H9 (cell line): Measurements from ENCODE around the gene ZNF627. TPM values are rescaled to one million over a fixed set of nuclear protein-coding genes. Genes with fewer than 3 reads are reported as not detected.
"Not testable (repeated sequence)": the region's sequence is repeated elsewhere in the genome, so short reads cannot be mapped to it uniquely, and the experiment has no call there.

Experiments
- DNase-seq: peaks from one replicate; pipeline ENCODE4 v3.0.0-alpha.2; 2017
- H2AFZ ChIP-seq: one replicate; pipeline ENCODE4 v1.6.1; 2013; ENCODE audit warnings: mild to moderate bottlenecking, low read length, control low read depth, moderate library complexity
- H2AK5ac ChIP-seq: 2 replicates; pipeline ENCODE4 v1.6.1; 2013; ENCODE audit warnings: low read length, control low read depth, mixed read lengths; ENCODE audit not compliant: insufficient read length
- H2BK120ac ChIP-seq: one replicate; pipeline ENCODE4 v1.6.1; 2013; ENCODE audit warnings: low read depth, mild to moderate bottlenecking, low read length, control low read depth, inconsistent platforms; ENCODE audit not compliant: poor library complexity, severe bottlenecking
- H2BK12ac ChIP-seq: 2 replicates; pipeline ENCODE4 v1.6.1; 2013; ENCODE audit warnings: low read length, control low read depth, mixed read lengths, low read depth; ENCODE audit not compliant: insufficient read length
- H2BK15ac ChIP-seq: 2 replicates; pipeline ENCODE4 v1.6.1; 2013; ENCODE audit warnings: low read depth, low read length, control low read depth
- H2BK20ac ChIP-seq: one replicate; pipeline ENCODE4 v1.6.1; 2013; ENCODE audit warnings: low read depth, mild to moderate bottlenecking, low read length, control low read depth, inconsistent platforms; ENCODE audit not compliant: poor library complexity, severe bottlenecking
- H2BK5ac ChIP-seq: 2 replicates; pipeline ENCODE4 v1.6.1; 2013; ENCODE audit warnings: low read length, control low read depth, mixed read lengths; ENCODE audit not compliant: insufficient read length
- H3K14ac ChIP-seq: 2 replicates; pipeline ENCODE4 v1.6.1; 2013; ENCODE audit warnings: low read length, control low read depth; ENCODE audit not compliant: insufficient read depth
- H3K18ac ChIP-seq: 2 replicates; pipeline ENCODE4 v1.6.1; 2013; ENCODE audit warnings: low read depth, mild to moderate bottlenecking, mixed read lengths, low read length, control low read depth; ENCODE audit not compliant: insufficient read length
- H3K23ac ChIP-seq: 2 replicates; pipeline ENCODE4 v1.6.1; 2013; ENCODE audit warnings: low read length, control low read depth, mixed read lengths, low read depth; ENCODE audit not compliant: insufficient read length
- H3K23me2 ChIP-seq: 2 replicates; pipeline ENCODE4 v1.6.1; 2013; ENCODE audit warnings: low read depth, mild to moderate bottlenecking, mixed read lengths, low read length, control low read depth; ENCODE audit not compliant: insufficient read length, poor library complexity, severe bottlenecking
- H3K27ac ChIP-seq: 2 replicates; pipeline ENCODE4 v1.5.1; 2013; ENCODE audit warnings: low read length, control low read depth, mixed read lengths, low read depth; ENCODE audit not compliant: insufficient read length
- H3K27me3 ChIP-seq: 2 replicates; pipeline ENCODE4 v1.6.1; 2013; ENCODE audit warnings: low read length, control low read depth, inconsistent platforms; ENCODE audit not compliant: insufficient read depth
- H3K4ac ChIP-seq: 2 replicates; pipeline ENCODE4 v1.6.1; 2013; ENCODE audit warnings: low read depth, mild to moderate bottlenecking, control low read depth, inconsistent platforms, low read length, moderate library complexity
- H3K4me1 ChIP-seq: 2 replicates; pipeline ENCODE4 v1.6.1; 2013; ENCODE audit warnings: low read length, control low read depth, inconsistent platforms; ENCODE audit not compliant: insufficient read depth
- H3K4me2 ChIP-seq: 2 replicates; pipeline ENCODE4 v1.6.1; 2013; ENCODE audit warnings: low read length, control low read depth, mixed read lengths; ENCODE audit not compliant: insufficient read length, insufficient read depth
- H3K56ac ChIP-seq: 2 replicates; pipeline ENCODE4 v1.6.1; 2013; ENCODE audit warnings: low read depth, mild to moderate bottlenecking, mixed read lengths, low read length, control low read depth; ENCODE audit not compliant: insufficient read length
- H3K79me1 ChIP-seq: 2 replicates; pipeline ENCODE4 v1.6.1; 2013; ENCODE audit warnings: low read depth, mild to moderate bottlenecking, moderate library complexity, low read length, control low read depth, inconsistent platforms; ENCODE audit not compliant: insufficient read depth, poor library complexity, severe bottlenecking
- H3K79me2 ChIP-seq: 2 replicates; pipeline ENCODE4 v1.6.1; 2013; ENCODE audit warnings: low read length, control low read depth, inconsistent platforms; ENCODE audit not compliant: insufficient read depth
- H3K9ac ChIP-seq: 2 replicates; pipeline ENCODE4 v1.6.1; 2013; ENCODE audit warnings: low read length, control low read depth, mixed read lengths; ENCODE audit not compliant: insufficient read length; ENCODE audit errors: extremely low read depth
- H3K9me3 ChIP-seq: one replicate; pipeline ENCODE4 v1.6.1; 2013; ENCODE audit warnings: low read depth, low read length, inconsistent platforms; ENCODE audit not compliant: control insufficient read depth
- H3T11ph ChIP-seq: one replicate; pipeline ENCODE4 v1.6.1; 2013; ENCODE audit warnings: mild to moderate bottlenecking, low read length, control low read depth, inconsistent platforms
- H4K20me1 ChIP-seq: one replicate; pipeline ENCODE4 v1.6.1; 2013; ENCODE audit not compliant: control insufficient read depth, insufficient read length, insufficient read depth
- H4K5ac ChIP-seq: 2 replicates; pipeline ENCODE4 v1.6.1; 2013; ENCODE audit warnings: low read depth, mild to moderate bottlenecking, mixed read lengths, low read length, control low read depth; ENCODE audit not compliant: insufficient read length
- H4K8ac ChIP-seq: replicated peaks from 2 replicates; pipeline ENCODE4 v1.6.1; 2013; ENCODE audit warnings: low read length, control low read depth, mixed read lengths, low read depth; ENCODE audit not compliant: insufficient read length
- H4K91ac ChIP-seq: 2 replicates; pipeline ENCODE4 v1.6.1; 2013; ENCODE audit warnings: low read depth, mild to moderate bottlenecking, moderate library complexity, mixed read lengths, low read length, control low read depth; ENCODE audit not compliant: insufficient read length
- H3K27ac Mint-ChIP-seq, 3 experiments: 2 replicates in 2 of 3; 3 replicates in 1 of 3; pipeline ENCODE4 v1.8.0; 2020 to 2021; ENCODE audit warnings: mixed read lengths in 3 of 3, mild to moderate bottlenecking in 1 of 3, moderate library complexity in 1 of 3
- H3K27me3 Mint-ChIP-seq: 2 replicates; pipeline ENCODE4 v1.8.0; 2021; ENCODE audit warnings: low read depth, mild to moderate bottlenecking, moderate library complexity, mixed read lengths
- H3K36me3 Mint-ChIP-seq, 3 experiments: 2 replicates in 2 of 3; 3 replicates in 1 of 3; pipeline ENCODE4 v1.8.0; 2020 to 2021; ENCODE audit warnings: low read depth in 3 of 3, mixed read lengths in 3 of 3; ENCODE audit not compliant: insufficient read depth in 1 of 3
- H3K4me1 Mint-ChIP-seq, 2 experiments: 2 replicates each; pipeline ENCODE4 v1.8.0; 2020; ENCODE audit warnings: mixed read lengths in 2 of 2
- H3K4me3 Mint-ChIP-seq, 2 experiments: 2 replicates in 1 of 2; 3 replicates in 1 of 2; pipeline ENCODE4 v1.8.0; 2020 to 2021; ENCODE audit warnings: mild to moderate bottlenecking in 2 of 2, mixed read lengths in 2 of 2, moderate library complexity in 1 of 2
- H3K9me3 Mint-ChIP-seq, 2 experiments: 2 replicates in 1 of 2; 3 replicates in 1 of 2; pipeline ENCODE4 v1.8.0; 2020; ENCODE audit warnings: mild to moderate bottlenecking in 2 of 2, mixed read lengths in 2 of 2, moderate library complexity in 1 of 2
- WGBS: extraction: QIAGEN DNeasy Blood & Tissue Kit; methylation state at CpG from one replicate; pipeline ENCODE4 v1.1.7; 2013; ENCODE audit warnings: missing lambda C conversion rate, low lambda C conversion rate, mixed read lengths; ENCODE audit not compliant: insufficient read length; ENCODE audit errors: extremely low coverage; 5-methylcytosine and 5-hydroxymethylcytosine counted together
- total RNA-seq: library from RNA; stranded (reverse); gene quantifications from 2 replicates; pipeline ENCODE4 v1.2.1, GENCODE V29; 2021
- TF ChIP-seq, protein P1 (sequence below): fragments of 200-600 bp; sonication (generic); conservative IDR thresholded peaks from 3 replicates; pipeline ENCODE4 v1.8.0; 2021; ENCODE audit warnings: antibody characterized with exemption, mild to moderate bottlenecking

ZNF627 gene
- total RNA-seq, 1 experiment from 2014 or later: 12.8 TPM

DNA sequence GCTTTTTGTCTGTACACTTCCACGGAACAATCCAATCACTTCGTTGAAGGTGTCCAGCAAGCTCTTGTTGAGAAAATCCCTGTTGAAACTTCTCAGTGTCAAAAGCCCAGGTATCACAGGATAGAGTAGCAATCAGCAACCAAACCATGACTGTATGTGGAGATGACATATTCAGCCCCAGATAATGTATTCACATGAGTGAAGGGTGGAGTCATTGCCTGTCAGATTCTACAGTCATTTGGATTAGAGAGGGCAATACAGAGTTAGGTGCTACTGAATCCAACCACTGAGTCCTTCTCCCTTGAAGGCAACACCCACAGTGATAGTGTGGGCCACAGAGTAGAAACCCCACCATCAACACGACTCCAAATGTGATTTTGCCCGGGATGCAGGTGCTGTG lies 23.3 kb downstream of the ZNF627 start:
- peaks cover 14% of the 10 kb centered on the region for H3K27me3 Mint-ChIP-seq
- Histone ChIP-seq H3K79me2 (peaks cover 1% of the 10 kb centered on the region; the same call in 1 of the 2 replicates), H3K9me3 (peaks cover 26% of the 10 kb centered on the region), H2BK120ac (no peak overlapping the region), H3K27ac (no peak overlapping the region), H3K18ac (no peak overlapping the region), H4K8ac (no peak overlapping the region), H3K4me2 (no peak overlapping the region), H3K4ac (no peak overlapping the region), H3K4me1 (no peaks in the 10 kb centered on the region; the same call in 1 of the 2 replicates), H2AFZ (no peak overlapping the region), H3K56ac (no peak overlapping the region), H4K20me1 (no peaks in the 10 kb centered on the region), H3K23ac (no peak overlapping the region), H2BK5ac (no peak overlapping the region), H2BK20ac (no peak overlapping the region), H3K23me2 (peaks cover 3% of the 10 kb centered on the region), H3K27me3 (no peaks in the 10 kb centered on the region), H3K9ac (no peak overlapping the region), H2BK12ac (no peak overlapping the region), H3K14ac (no peak overlapping the region), H4K5ac (no peak overlapping the region), H3T11ph (no peak overlapping the region), H2BK15ac (no peak overlapping the region), H2AK5ac (no peak overlapping the region), H4K91ac (no peak overlapping the region), H3K79me1 (no peaks in the 10 kb centered on the region)
- no peak overlapping the region for H3K4me3 Mint-ChIP-seq
- H3K9me3 Mint-ChIP-seq: peaks cover 27 to 32% of the 10 kb centered on the region in 2 experiments
- TF ChIP-seq, protein P1, sequence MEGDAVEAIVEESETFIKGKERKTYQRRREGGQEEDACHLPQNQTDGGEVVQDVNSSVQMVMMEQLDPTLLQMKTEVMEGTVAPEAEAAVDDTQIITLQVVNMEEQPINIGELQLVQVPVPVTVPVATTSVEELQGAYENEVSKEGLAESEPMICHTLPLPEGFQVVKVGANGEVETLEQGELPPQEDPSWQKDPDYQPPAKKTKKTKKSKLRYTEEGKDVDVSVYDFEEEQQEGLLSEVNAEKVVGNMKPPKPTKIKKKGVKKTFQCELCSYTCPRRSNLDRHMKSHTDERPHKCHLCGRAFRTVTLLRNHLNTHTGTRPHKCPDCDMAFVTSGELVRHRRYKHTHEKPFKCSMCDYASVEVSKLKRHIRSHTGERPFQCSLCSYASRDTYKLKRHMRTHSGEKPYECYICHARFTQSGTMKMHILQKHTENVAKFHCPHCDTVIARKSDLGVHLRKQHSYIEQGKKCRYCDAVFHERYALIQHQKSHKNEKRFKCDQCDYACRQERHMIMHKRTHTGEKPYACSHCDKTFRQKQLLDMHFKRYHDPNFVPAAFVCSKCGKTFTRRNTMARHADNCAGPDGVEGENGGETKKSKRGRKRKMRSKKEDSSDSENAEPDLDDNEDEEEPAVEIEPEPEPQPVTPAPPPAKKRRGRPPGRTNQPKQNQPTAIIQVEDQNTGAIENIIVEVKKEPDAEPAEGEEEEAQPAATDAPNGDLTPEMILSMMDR: no peak
- no peak for DNase-seq
- H3K4me1 Mint-ChIP-seq: peaks cover 17 to 22% of the 10 kb centered on the region in 2 experiments
- H3K27ac Mint-ChIP-seq: no peak overlapping the region
- H3K36me3 Mint-ChIP-seq: peaks cover 54 to 59% (median 55%) of the 10 kb centered on the region in 3 experiments
- WGBS: no CpG with 5 or more reads among the region's 4 CpGs

DNA sequence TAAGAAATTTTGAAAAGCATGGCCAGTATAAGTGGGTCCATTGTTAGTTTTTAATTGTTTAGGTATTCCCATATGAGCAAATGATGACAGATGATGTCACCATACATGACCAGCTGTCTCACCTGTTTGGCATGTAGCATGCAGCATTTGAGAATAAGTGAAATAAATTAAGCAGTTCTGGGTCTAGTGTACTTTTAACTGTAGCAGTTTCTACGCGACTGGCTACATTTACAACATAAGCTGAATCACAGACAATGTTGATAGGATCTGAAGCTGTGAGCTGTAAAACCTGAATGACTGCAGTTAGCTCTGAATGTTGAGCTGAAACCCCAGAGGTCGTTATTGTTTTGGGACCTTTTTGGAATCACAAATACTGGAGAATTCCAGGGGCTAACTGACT lies 25.1 kb downstream of the ZNF627 start:
- not testable (repeated sequence) for H3K4me3 Mint-ChIP-seq, H2BK120ac ChIP-seq

More for the DNA sequence above, 25.1 kb downstream of the ZNF627 start:
- not testable (repeated sequence) for H2AFZ ChIP-seq, H2BK15ac ChIP-seq, H3T11ph ChIP-seq, H3K79me1 ChIP-seq, H3K4me2 ChIP-seq, H4K91ac ChIP-seq, DNase-seq, H3K27ac Mint-ChIP-seq, H2BK12ac ChIP-seq, H3K4me1 ChIP-seq, H3K56ac ChIP-seq, H3K27me3 ChIP-seq, H2AK5ac ChIP-seq, H3K9ac ChIP-seq, H3K18ac ChIP-seq, H3K4ac ChIP-seq, H3K14ac ChIP-seq, H4K8ac ChIP-seq, H4K5ac ChIP-seq, H3K23me2 ChIP-seq, H3K79me2 ChIP-seq, H3K23ac ChIP-seq, H2BK5ac ChIP-seq, H4K20me1 ChIP-seq, H3K27ac ChIP-seq, H2BK20ac ChIP-seq
- Mint-ChIP-seq H3K4me1 (peaks cover 17 to 28% of the 10 kb centered on the region in 2 experiments), H3K9me3 (peaks cover 11 to 14% of the 10 kb centered on the region in 2 experiments), H3K36me3 (peaks cover 36 to 40% (median 36%) of the 10 kb centered on the region in 3 experiments), H3K27me3 (peaks cover 27% of the 10 kb centered on the region)
- WGBS: no CpG with 5 or more reads among the region's 3 CpGs
- H3K9me3 ChIP-seq: peaks cover 11% of the 10 kb centered on the region
